Embryonic facial prominence (tissue), 1 donor: ENCODE results near the gene TTC6.

ENCODE experiments used
- DNase-seq: peaks from one replicate; pipeline ENCODE4 v3.0.0-alpha.2; 2016; ENCODE audit errors: extremely low spot score

TTC6 gene

GRCh38 chr14:37625597-37626595 is 30.5 kb downstream of the TTC6 start:
- DNase-seq: no peak

- no peak for DNase-seq
Observed at GRCh38 chr14:37637341-37637740, 41.9 kb downstream of the TTC6 start.

GRCh38 chr14:37638599-37638998 is 43.2 kb downstream of the TTC6 start:
- no peak for DNase-seq

GRCh38 chr14:37641117-37641516 is 45.7 kb downstream of the TTC6 start:
- no peak for DNase-seq

GRCh38 chr14:37642125-37642524 is 46.7 kb downstream of the TTC6 start:
- no peak for DNase-seq

GRCh38 chr14:37643701-37644100 is 48.3 kb downstream of the TTC6 start:
- DNase-seq: no peak
